ENCODE results near the gene SLC22A17. TPM values are rescaled to one million over a fixed set of nuclear protein-coding genes. Genes with fewer than 3 reads are reported as not detected.

SLC22A17 gene
- total and polyA plus RNA-seq, 2 of the 8 experiments (the other 6 are each of a cell fraction or from before 2014, with no cell fraction given): 43.0 to 49.0 TPM

DNA sequence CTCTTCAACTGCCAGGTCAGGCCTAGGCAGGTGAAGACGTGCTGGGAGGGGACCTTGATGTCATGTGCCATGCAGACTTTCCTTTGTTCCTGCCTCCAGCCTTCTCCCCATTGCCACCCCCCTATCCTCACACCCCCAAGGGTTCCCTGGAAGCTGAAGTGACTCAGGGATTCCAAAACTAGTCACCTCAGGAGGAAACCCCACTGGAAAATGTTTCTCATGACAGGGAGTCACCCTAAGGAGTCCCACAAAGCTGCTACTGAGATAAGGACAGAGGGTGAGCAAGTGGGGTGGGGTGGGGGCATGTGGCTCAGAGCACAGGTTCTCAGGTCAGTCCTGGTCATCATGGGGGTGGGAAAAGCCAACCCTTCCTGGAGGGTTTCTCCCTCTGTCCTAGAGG, 17.5 kb upstream of the SLC22A17 start:
- H2BK15ac ChIP-seq (ENCODE audit: low read length): no peak overlapping the region
- CTCF ChIA-PET (ENCODE audit: partially characterized antibody): interaction anchor here (1.0 to 20.9 kb wide), 8 partner anchors 9 to 428 kb away, joined by 3 to 333 read pairs (median 8); partner anchors contain the start of genes CMTM5 and IL25
- no peak overlapping the region for H4K5ac ChIP-seq (ENCODE audit: insufficient read length, low read depth, low read length)
- H2AFZ ChIP-seq (ENCODE audit: low read length): no peak overlapping the region
- no peak overlapping the region for H3K4me2 ChIP-seq (ENCODE audit: insufficient read depth in 1 of 2, low read depth in 2 of 2, low read length in 2 of 2)
- H3K4me1 ChIP-seq (replicated peaks in 1 of 4; ENCODE audit: control insufficient read depth in 3 of 4, insufficient read depth in 4 of 4, low read length in 3 of 4): peaks cover 2 to 8% (median 4%) of the 10 kb centered on the region in 4 experiments; a peak in 5 of 7 replicates
- H3K27me3 ChIP-seq (replicated peaks in 1 of 4; ENCODE audit: control insufficient read depth in 3 of 4, extremely low read depth in 1 of 4, insufficient read depth in 3 of 4, low read length in 3 of 4): peaks cover 0 to 12% (median 10%) of the 10 kb centered on the region in 4 experiments; a peak in 5 of 7 replicates
- DNase-seq (ENCODE audit: low read depth in 1 of 2, low spot score in 2 of 2) (no peak), FAIRE-seq (no peak)
- no peak overlapping the region for H3K9ac ChIP-seq (replicated peaks in 1 of 4; ENCODE audit: extremely low read depth in 1 of 4, low read depth in 3 of 4, low read length in 3 of 4)
- no peak overlapping the region for H3K27ac ChIP-seq (ENCODE audit: low read depth, low read length)
- POLR2A ChIA-PET (ENCODE audit: partially characterized antibody): interaction anchor here (1.0 to 1.4 kb wide), 2 partner anchors 17 to 185 kb away, joined by 3 to 4 read pairs; no protein-coding TSS in a partner anchor
- no peaks in the 10 kb centered on the region for H3K79me1 ChIP-seq (ENCODE audit: low read depth, low read length)
- H4K20me1 ChIP-seq (replicated peaks in 1 of 2; ENCODE audit: control insufficient read depth in 1 of 2, insufficient read depth in 2 of 2, low read length in 2 of 2): no peaks in the 10 kb centered on the region
- H3K18ac ChIP-seq (ENCODE audit: extremely low read depth, low read length): no peak overlapping the region
- H2BK120ac ChIP-seq (replicated peaks; ENCODE audit: low read depth, low read length): no peak overlapping the region
- H3K14ac ChIP-seq (ENCODE audit: insufficient read length): no peak overlapping the region
- no peak overlapping the region for H2AK5ac ChIP-seq (ENCODE audit: low read depth, low read length)
- no peak overlapping the region for H2BK5ac ChIP-seq (ENCODE audit: low read depth, low read length)
- H3K9me3 ChIP-seq (ENCODE audit: insufficient read depth in 2 of 2, low read depth in 1 of 2, low read length in 1 of 2): no peaks in the 10 kb centered on the region
- no peaks in the 10 kb centered on the region for H3K36me3 ChIP-seq (ENCODE audit: control insufficient read depth in 2 of 4, insufficient read depth in 4 of 4, low read length in 3 of 4)
- no peaks in the 10 kb centered on the region for H3K79me2 ChIP-seq (ENCODE audit: control insufficient read depth in 1 of 2, insufficient read depth in 2 of 2, low read length in 2 of 2)
- H2BK20ac ChIP-seq (ENCODE audit: low read length): no peak overlapping the region
- no peak overlapping the region for H3K4me3 ChIP-seq (ENCODE audit: extremely low read depth in 1 of 4, insufficient read depth in 2 of 4, low read depth in 3 of 4, low read length in 4 of 4)
- H3K23me2 ChIP-seq (ENCODE audit: low read depth, low read length): peaks cover 11% of the 10 kb centered on the region; the same call in 1 of the 2 replicates
- H4K8ac ChIP-seq (ENCODE audit: extremely low read depth, insufficient read depth, low read length): no peak overlapping the region
- no peak overlapping the region for H2BK12ac ChIP-seq (ENCODE audit: low read depth, low read length)
- WGBS, 2 experiments (ENCODE audit: extremely low coverage in 1 of 2, insufficient coverage in 1 of 2, insufficient read length in 1 of 2, insufficient replicate concordance in 2 of 2, low coverage in 1 of 2, low lambda C conversion rate in 2 of 2, missing lambda C conversion rate in 1 of 2): 80% methylated on average over 1 of the region's 1 CpG; no CpG with 5 or more reads in 1 of the 2 experiments
- H3K23ac ChIP-seq (ENCODE audit: insufficient read length): no peak overlapping the region
- H3K56ac ChIP-seq (replicated peaks; ENCODE audit: insufficient read length, low read depth, low read length): no peak overlapping the region
- TF ChIP-seq SIRT6 (IDR thresholded peaks at IDR 0.05; ENCODE audit: low read length) (no peak), EZH2 (IDR thresholded peaks at IDR 0.05; ENCODE audit: low read depth, low read length, severe bottlenecking) (no peak)
- H3K4ac ChIP-seq (replicated peaks; ENCODE audit: insufficient read length, low read depth, low read length): no peak overlapping the region
- H4K91ac ChIP-seq (replicated peaks; ENCODE audit: insufficient read length, low read length): no peak overlapping the region

All from H1 (cell line).